ENCODE results near the gene FRYL. TPM values are rescaled to one million over a fixed set of nuclear protein-coding genes. Genes with fewer than 3 reads are reported as not detected.
A peak's percentile ranks its signal among the peaks of the same experiment; 100 is the strongest.

The FRYL gene
- total RNA-seq, 1 experiment from 2014 or later: 29.9 TPM

DNA sequence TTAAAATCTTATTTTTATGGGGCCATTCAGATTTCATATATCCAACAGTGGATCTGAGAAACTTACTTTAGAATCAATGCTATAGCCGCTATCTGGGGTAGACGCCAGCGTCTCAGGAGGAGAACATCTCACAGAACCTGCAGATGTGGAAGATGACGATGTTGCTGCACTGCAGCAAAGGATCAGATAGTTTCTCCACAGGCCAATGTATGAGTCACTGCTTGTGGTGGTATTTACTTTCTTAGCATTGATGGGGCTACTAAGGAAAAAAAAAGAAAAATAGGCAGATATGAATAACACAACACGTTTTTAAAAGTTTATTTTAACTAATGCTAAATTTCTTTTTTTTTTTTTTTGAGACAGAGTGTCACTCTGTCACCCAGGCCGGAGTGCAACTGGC is 204.1 kb downstream of the FRYL start:
- 0 out of 2 replicates have a peak, but pooled peaks cover 2% of the 10 kb centered on the region for H3K4me1 ChIP-seq (ENCODE audit: insufficient read depth, low read length)
- TF ChIP-seq EZH2 (IDR thresholded peaks at IDR 0.05; ENCODE audit: low read length, unreplicated experiment) (no peak), EZH2phosphoT487 (IDR thresholded peaks at IDR 0.05; ENCODE audit: borderline replicate concordance, low read length) (no peak)
- TF ChIP-seq, protein P1, sequence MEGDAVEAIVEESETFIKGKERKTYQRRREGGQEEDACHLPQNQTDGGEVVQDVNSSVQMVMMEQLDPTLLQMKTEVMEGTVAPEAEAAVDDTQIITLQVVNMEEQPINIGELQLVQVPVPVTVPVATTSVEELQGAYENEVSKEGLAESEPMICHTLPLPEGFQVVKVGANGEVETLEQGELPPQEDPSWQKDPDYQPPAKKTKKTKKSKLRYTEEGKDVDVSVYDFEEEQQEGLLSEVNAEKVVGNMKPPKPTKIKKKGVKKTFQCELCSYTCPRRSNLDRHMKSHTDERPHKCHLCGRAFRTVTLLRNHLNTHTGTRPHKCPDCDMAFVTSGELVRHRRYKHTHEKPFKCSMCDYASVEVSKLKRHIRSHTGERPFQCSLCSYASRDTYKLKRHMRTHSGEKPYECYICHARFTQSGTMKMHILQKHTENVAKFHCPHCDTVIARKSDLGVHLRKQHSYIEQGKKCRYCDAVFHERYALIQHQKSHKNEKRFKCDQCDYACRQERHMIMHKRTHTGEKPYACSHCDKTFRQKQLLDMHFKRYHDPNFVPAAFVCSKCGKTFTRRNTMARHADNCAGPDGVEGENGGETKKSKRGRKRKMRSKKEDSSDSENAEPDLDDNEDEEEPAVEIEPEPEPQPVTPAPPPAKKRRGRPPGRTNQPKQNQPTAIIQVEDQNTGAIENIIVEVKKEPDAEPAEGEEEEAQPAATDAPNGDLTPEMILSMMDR (conservative IDR thresholded peaks at IDR 0.05; ENCODE audit: low read depth, low read length): no peak
- no TSS peak for BruUV-seq (replicated peaks)
- no peaks in the 10 kb centered on the region for H3K79me2 ChIP-seq (ENCODE audit: low read length)
- H3K9ac ChIP-seq (ENCODE audit: low read length): no peak overlapping the region
- no peaks in the 10 kb centered on the region for H3K9me3 ChIP-seq (ENCODE audit: low read length)
- no peaks in the 10 kb centered on the region for H3K27me3 ChIP-seq (ENCODE audit: low read length)
- no peaks in the 10 kb centered on the region for H3K9me2 ChIP-seq (replicated peaks; ENCODE audit: low read length)
- H3K27ac ChIP-seq (ENCODE audit: low read length): no peak overlapping the region
- intact Hi-C loops (cut with micrococcal nuclease): no loop called here
- H3K36me3 ChIP-seq (ENCODE audit: low read depth, low read length): peaks cover 6% of the 10 kb centered on the region; the same call in 1 of the 2 replicates
- ChIA-PET POLR2A (ENCODE audit: unreplicated experiment) (no interaction called here), CTCF (no interaction called here)
- DNase-seq: peak; percentile 27
- H4K20me1 ChIP-seq (ENCODE audit: low read length): no peaks in the 10 kb centered on the region
- no peak overlapping the region for H3K4me3 ChIP-seq (ENCODE audit: low read length)
- ATAC-seq: peak; percentile 45; the same call in 1 of the 2 replicates
- no peak overlapping the region for H2AFZ ChIP-seq (ENCODE audit: low read length)
- no peaks in the 10 kb centered on the region for H3F3A ChIP-seq (ENCODE audit: low read length, unreplicated experiment)
- H3K4me2 ChIP-seq (ENCODE audit: low read length): no peak overlapping the region

DNA sequence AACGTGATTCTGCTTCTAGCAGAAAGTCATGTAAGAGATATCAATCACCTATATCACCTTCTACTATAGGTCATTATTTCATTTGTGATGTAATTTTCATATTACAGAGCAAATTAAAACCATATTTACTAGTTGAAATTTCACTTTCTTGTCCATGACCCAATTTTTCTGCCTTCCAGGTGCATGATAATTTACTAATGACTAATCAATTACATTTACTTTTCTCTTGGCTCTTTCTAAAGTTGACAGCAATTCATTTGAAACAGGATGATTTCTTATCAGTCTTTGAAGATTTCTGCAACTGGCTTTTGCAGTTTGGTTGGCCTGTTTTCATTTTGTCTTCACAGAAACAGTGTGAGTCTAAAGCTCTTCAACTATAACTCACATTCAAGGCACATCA is 208.6 kb downstream of the FRYL start:
- Histone ChIP-seq H3K9me3 (ENCODE audit: low read length) (no peaks in the 10 kb centered on the region), H3K9me2 (replicated peaks; ENCODE audit: low read length) (no peaks in the 10 kb centered on the region), H3K27ac (ENCODE audit: low read length) (no peak overlapping the region), H3K4me1 (ENCODE audit: insufficient read depth, low read length) (0 out of 2 replicates have a peak, but pooled peaks cover 6% of the 10 kb centered on the region), H3F3A (ENCODE audit: low read length, unreplicated experiment) (no peaks in the 10 kb centered on the region), H3K9ac (ENCODE audit: low read length) (no peak overlapping the region), H3K4me3 (ENCODE audit: low read length) (no peak overlapping the region), H3K36me3 (ENCODE audit: low read depth, low read length) (peaks cover 15% of the 10 kb centered on the region; the same call in 1 of the 2 replicates), H2AFZ (ENCODE audit: low read length) (no peak overlapping the region), H4K20me1 (ENCODE audit: low read length) (no peaks in the 10 kb centered on the region), H3K4me2 (ENCODE audit: low read length) (no peak overlapping the region), H3K27me3 (ENCODE audit: low read length) (no peaks in the 10 kb centered on the region), H3K79me2 (ENCODE audit: low read length) (no peaks in the 10 kb centered on the region)
- ChIA-PET CTCF (no interaction called here), POLR2A (ENCODE audit: unreplicated experiment) (no interaction called here)
- BruUV-seq (replicated peaks): no TSS peak
- TF ChIP-seq EZH2phosphoT487 (IDR thresholded peaks at IDR 0.05; ENCODE audit: borderline replicate concordance, low read length) (no peak), EZH2 (IDR thresholded peaks at IDR 0.05; ENCODE audit: low read length, unreplicated experiment) (no peak)
- TF ChIP-seq, protein P1 (conservative IDR thresholded peaks at IDR 0.05; ENCODE audit: low read depth, low read length): no peak
- DNase-seq (no peak), ATAC-seq (no peak)
- intact Hi-C loops (cut with micrococcal nuclease): no loop called here

DNA sequence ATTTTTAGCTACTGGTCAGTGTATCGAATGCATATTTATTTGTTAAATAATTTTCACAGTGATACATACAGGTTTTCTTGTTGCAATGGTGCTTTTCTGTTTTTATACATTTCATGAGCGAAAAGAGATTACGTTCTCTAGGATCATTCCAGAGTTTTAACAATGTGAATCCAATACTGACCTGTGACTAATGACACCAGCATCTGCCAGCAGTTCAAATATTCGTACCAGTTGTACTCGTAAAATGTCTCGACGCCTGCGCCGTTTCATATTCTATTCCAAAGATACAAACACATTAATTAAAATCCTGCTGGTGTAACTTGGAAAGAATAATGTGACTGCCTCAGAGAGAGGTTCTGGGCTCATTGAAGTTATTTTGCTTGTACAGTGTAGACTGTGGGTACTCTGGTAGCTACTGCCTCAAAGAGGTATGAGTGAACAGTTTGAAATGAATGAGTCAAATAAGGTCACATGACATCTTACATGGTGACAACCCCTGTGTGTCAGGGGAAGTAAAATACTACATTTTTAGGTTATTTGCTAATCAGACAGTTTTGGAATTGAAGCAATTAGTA is 209.3 kb downstream of the FRYL start:
- no peaks in the 10 kb centered on the region for H3K9me3 ChIP-seq (ENCODE audit: low read length)
- no peak overlapping the region for H3K9ac ChIP-seq (ENCODE audit: low read length)
- POLR2A ChIA-PET (ENCODE audit: unreplicated experiment): no interaction called here
- no peaks in the 10 kb centered on the region for H3K27me3 ChIP-seq (ENCODE audit: low read length)
- peak; percentile 34 for DNase-seq
- CTCF ChIA-PET: no interaction called here
- H2AFZ ChIP-seq (ENCODE audit: low read length): no peak overlapping the region
- H3K4me2 ChIP-seq (ENCODE audit: low read length): no peak overlapping the region
- H3F3A ChIP-seq (ENCODE audit: low read length, unreplicated experiment): no peaks in the 10 kb centered on the region
- H3K36me3 ChIP-seq (ENCODE audit: low read depth, low read length): peaks cover 15% of the 10 kb centered on the region; the same call in 1 of the 2 replicates
- no peak overlapping the region for H3K27ac ChIP-seq (ENCODE audit: low read length)
- H3K4me1 ChIP-seq (ENCODE audit: insufficient read depth, low read length): 0 out of 2 replicates have a peak, but pooled peaks cover 6% of the 10 kb centered on the region
- BruUV-seq (replicated peaks): no TSS peak
- H3K4me3 ChIP-seq (ENCODE audit: low read length): no peak overlapping the region
- TF ChIP-seq EZH2 (IDR thresholded peaks at IDR 0.05; ENCODE audit: low read length, unreplicated experiment): no peak
- TF ChIP-seq, protein P1 (conservative IDR thresholded peaks at IDR 0.05; ENCODE audit: low read depth, low read length): no peak
- no peak for TF ChIP-seq EZH2phosphoT487 (IDR thresholded peaks at IDR 0.05; ENCODE audit: borderline replicate concordance, low read length)
- H3K9me2 ChIP-seq (replicated peaks; ENCODE audit: low read length): no peaks in the 10 kb centered on the region
- H3K79me2 ChIP-seq (ENCODE audit: low read length): no peaks in the 10 kb centered on the region
- intact Hi-C loops (cut with micrococcal nuclease): no loop called here
- H4K20me1 ChIP-seq (ENCODE audit: low read length): no peaks in the 10 kb centered on the region
- ATAC-seq: peak; percentile 68

Data from PC-3 (cell line).